Right atrium auricular region (tissue), 2 donors: ENCODE data around the gene HIPK2. TPM values are rescaled to one million over a fixed set of nuclear protein-coding genes. Genes with fewer than 3 reads are reported as not detected.
"Not testable (repeated sequence)": the region's sequence is repeated elsewhere in the genome, so short reads cannot be mapped to it uniquely, and the experiment has no call there.

Source experiments
- DNase-seq: peaks from one replicate; pipeline ENCODE4 v3.0.0-alpha.2; 2019; ENCODE audit warnings: low spot score
- H3K27ac ChIP-seq, 2 donors: fragments of 200-600 bp; sonication (generic); 1 replicate in 1 of 2; 2 replicates in 1 of 2; pipeline ENCODE4 v1.5.1; 2016 to 2019
- H3K27me3 ChIP-seq, 2 donors: fragments of 200-600 bp; sonication (generic); one replicate each; pipeline versions ENCODE4 v1.5.1 to v1.6.0; 2017 to 2019
- H3K36me3 ChIP-seq: fragments of 200-600 bp; sonication (generic); one replicate; pipeline ENCODE4 v1.5.1; 2016
- H3K4me1 ChIP-seq, 2 donors: fragments of 200-600 bp; sonication (generic); one replicate each; pipeline versions ENCODE4 v1.5.1 to v1.6.0; 2017 to 2019
- H3K4me3 ChIP-seq, 2 donors: fragments of 200-600 bp; sonication (generic); 1 replicate in 1 of 2; 2 replicates in 1 of 2; pipeline ENCODE4 v1.5.1; 2017 to 2019; ENCODE audit warnings: mild to moderate bottlenecking in 1 of 2, moderate library complexity in 1 of 2
- H3K9me3 ChIP-seq, 2 donors: fragments of 200-600 bp; sonication (generic); one replicate each; pipeline ENCODE4 v1.5.1; 2019
- total RNA-seq, 2 donors: library from RNA; depleted of rRNA; stranded (reverse); fragments of >200 nt; gene quantifications; one replicate each; pipeline ENCODE4 v1.1.0, GENCODE V29; 2016
- TF ChIP-seq, protein P1 (sequence below), 2 donors: fragments of 200-600 bp; sonication (generic); IDR thresholded peaks; one replicate each; pipeline ENCODE4 v1.5.1; 2019; ENCODE audit warnings: antibody characterized with exemption in 2 of 2

Gene HIPK2
- total RNA-seq, 2 donors from 2014 or later, result 87.0 to 131 TPM

- H3K4me1 ChIP-seq, result no peaks in the 10 kb centered on the region
- no peaks in the 10 kb centered on the region for H3K9me3 ChIP-seq
- peaks cover 72% of the 10 kb centered on the region for H3K36me3 ChIP-seq
- H3K27ac ChIP-seq, result no peak overlapping the region
- H3K27me3 ChIP-seq, result no peaks in the 10 kb centered on the region
- H3K4me3 ChIP-seq, result no peak overlapping the region
- TF ChIP-seq, protein P1, sequence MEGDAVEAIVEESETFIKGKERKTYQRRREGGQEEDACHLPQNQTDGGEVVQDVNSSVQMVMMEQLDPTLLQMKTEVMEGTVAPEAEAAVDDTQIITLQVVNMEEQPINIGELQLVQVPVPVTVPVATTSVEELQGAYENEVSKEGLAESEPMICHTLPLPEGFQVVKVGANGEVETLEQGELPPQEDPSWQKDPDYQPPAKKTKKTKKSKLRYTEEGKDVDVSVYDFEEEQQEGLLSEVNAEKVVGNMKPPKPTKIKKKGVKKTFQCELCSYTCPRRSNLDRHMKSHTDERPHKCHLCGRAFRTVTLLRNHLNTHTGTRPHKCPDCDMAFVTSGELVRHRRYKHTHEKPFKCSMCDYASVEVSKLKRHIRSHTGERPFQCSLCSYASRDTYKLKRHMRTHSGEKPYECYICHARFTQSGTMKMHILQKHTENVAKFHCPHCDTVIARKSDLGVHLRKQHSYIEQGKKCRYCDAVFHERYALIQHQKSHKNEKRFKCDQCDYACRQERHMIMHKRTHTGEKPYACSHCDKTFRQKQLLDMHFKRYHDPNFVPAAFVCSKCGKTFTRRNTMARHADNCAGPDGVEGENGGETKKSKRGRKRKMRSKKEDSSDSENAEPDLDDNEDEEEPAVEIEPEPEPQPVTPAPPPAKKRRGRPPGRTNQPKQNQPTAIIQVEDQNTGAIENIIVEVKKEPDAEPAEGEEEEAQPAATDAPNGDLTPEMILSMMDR (IDR thresholded peaks at IDR 0.05), result no peak
- DNase-seq, result no peak
Observed at GRCh38 chr7:139617074-139617473, 160.7 kb downstream of the HIPK2 start.

GRCh38 chr7:139614886-139615285, 162.9 kb downstream of the HIPK2 start:
- Histone ChIP-seq H3K36me3 (peaks cover 71% of the 10 kb centered on the region), H3K4me1 (no peaks in the 10 kb centered on the region), H3K9me3 (no peaks in the 10 kb centered on the region), H3K27ac (no peak overlapping the region), H3K27me3 (no peaks in the 10 kb centered on the region), H3K4me3 (no peak overlapping the region)
- DNase-seq, result no peak
- TF ChIP-seq, protein P1 (IDR thresholded peaks at IDR 0.05), result no peak

DNA sequence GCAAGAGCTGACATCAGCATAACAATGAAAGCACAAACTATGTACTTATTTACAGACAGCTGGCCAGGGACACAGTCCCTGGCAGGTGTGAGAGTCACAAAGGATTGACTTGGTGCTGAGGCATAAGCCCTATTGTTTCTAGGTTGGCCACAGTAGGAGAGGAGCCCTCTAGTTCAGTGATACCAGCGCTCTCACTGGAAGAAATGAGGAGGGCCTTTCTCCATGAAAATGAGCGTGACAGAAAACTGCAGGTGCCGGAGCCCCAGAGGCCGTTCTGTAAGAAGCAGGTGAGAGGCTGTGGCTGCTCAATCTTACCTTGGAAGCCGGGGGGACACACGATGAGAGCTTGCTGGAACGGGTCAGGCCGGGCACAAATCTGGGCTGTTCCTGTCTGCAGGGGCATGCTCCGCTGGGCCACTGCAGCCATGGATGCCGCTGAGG, 163.8 kb downstream of the HIPK2 start:
- no peak for DNase-seq
- Histone ChIP-seq H3K9me3 (no peaks in the 10 kb centered on the region), H3K4me1 (no peaks in the 10 kb centered on the region), H3K4me3 (no peak overlapping the region), H3K36me3 (peaks cover 71% of the 10 kb centered on the region), H3K27me3 (no peaks in the 10 kb centered on the region), H3K27ac (no peak overlapping the region)
- TF ChIP-seq, protein P1 (IDR thresholded peaks at IDR 0.05), result no peak

GRCh38 chr7:139611556-139611955, 166.2 kb downstream of the HIPK2 start:
- H3K4me1 ChIP-seq, H3K27me3 ChIP-seq, H3K4me3 ChIP-seq, H3K9me3 ChIP-seq, DNase-seq, H3K27ac ChIP-seq: not testable (repeated sequence)
- peaks cover 59% of the 10 kb centered on the region for H3K36me3 ChIP-seq

GRCh38 chr7:139610595-139610994, 167.2 kb downstream of the HIPK2 start:
- H3K27me3 ChIP-seq, result no peaks in the 10 kb centered on the region
- DNase-seq, result no peak
- H3K36me3 ChIP-seq, result peaks cover 54% of the 10 kb centered on the region
- H3K9me3 ChIP-seq, result no peaks in the 10 kb centered on the region
- H3K4me3 ChIP-seq, result no peak overlapping the region
- H3K4me1 ChIP-seq, result no peaks in the 10 kb centered on the region
- TF ChIP-seq, protein P1 (IDR thresholded peaks at IDR 0.05), result no peak
- H3K27ac ChIP-seq, result no peak overlapping the region

GRCh38 chr7:139603896-139604295, 173.9 kb downstream of the HIPK2 start:
- Histone ChIP-seq H3K9me3 (no peaks in the 10 kb centered on the region), H3K27ac (no peak overlapping the region), H3K4me1 (peaks cover 0 to 12% of the 10 kb centered on the region in 2 donors), H3K4me3 (no peak overlapping the region), H3K27me3 (no peaks in the 10 kb centered on the region), H3K36me3 (peaks cover 57% of the 10 kb centered on the region)
- TF ChIP-seq, protein P1 (IDR thresholded peaks at IDR 0.05), result no peak
- no peak for DNase-seq
